ENCODE data around the gene MRPS14. TPM values are rescaled to one million over a fixed set of nuclear protein-coding genes. Genes with fewer than 3 reads are reported as not detected.
A peak's percentile ranks its signal among the peaks of the same experiment; 100 is the strongest.

Gene MRPS14
- total RNA-seq, 2 experiments from 2014 or later: 34.0 to 38.4 TPM

GRCh38 chr1:175005085-175005783 is 18.0 kb downstream of the MRPS14 start:
- Mint-ChIP-seq H3K36me3 (peaks cover 30% of the 10 kb centered on the region), H3K4me1 (peaks cover 42% of the 10 kb centered on the region), H3K27me3 (no peaks in the 10 kb centered on the region), H3K4me3 (no peak overlapping the region), H3K9me3 (no peaks in the 10 kb centered on the region), H3K27ac (no peak overlapping the region)
- DNase-seq: no peak
- ATAC-seq (ENCODE audit: low read depth): no peak
- POLR2A ChIA-PET: interaction anchor here (2.5 kb wide), 1 partner anchor 18 kb away, joined by 12 read pairs; the partner anchor contains the start of gene MRPS14

- peaks cover 38% of the 10 kb centered on the region for H3K4me1 Mint-ChIP-seq
- no peak for ATAC-seq (ENCODE audit: low read depth)
- POLR2A ChIA-PET: interaction anchor here (1.0 kb wide), 1 partner anchor 20 kb away, joined by 4 read pairs; the partner anchor contains the start of gene MRPS14
- no peaks in the 10 kb centered on the region for H3K27me3 Mint-ChIP-seq
- peak overlapping the region; percentile 62 for H3K27ac Mint-ChIP-seq
- no peak for DNase-seq
- H3K9me3 Mint-ChIP-seq: no peaks in the 10 kb centered on the region
- peaks cover 24% of the 10 kb centered on the region for H3K36me3 Mint-ChIP-seq
- peak overlapping the region; percentile 2 for H3K4me3 Mint-ChIP-seq
Measured at GRCh38 chr1:175003521-175003920, 19.7 kb downstream of the MRPS14 start.

GRCh38 chr1:175002910-175003517 is 20.2 kb downstream of the MRPS14 start:
- Mint-ChIP-seq H3K36me3 (peaks cover 20% of the 10 kb centered on the region), H3K27me3 (no peaks in the 10 kb centered on the region), H3K9me3 (no peaks in the 10 kb centered on the region), H3K27ac (no peak overlapping the region), H3K4me3 (peak overlapping the region; percentile 9), H3K4me1 (peaks cover 38% of the 10 kb centered on the region)
- POLR2A ChIA-PET: interaction anchor here (1.0 kb wide), 1 partner anchor 20 kb away, joined by 4 read pairs; the partner anchor contains the start of gene MRPS14
- DNase-seq (no peak), ATAC-seq (ENCODE audit: low read depth) (no peak)

- H3K4me1 Mint-ChIP-seq: peaks cover 39% of the 10 kb centered on the region
- H3K27me3 Mint-ChIP-seq: no peaks in the 10 kb centered on the region
- ATAC-seq (ENCODE audit: low read depth) (no peak), DNase-seq (no peak)
- peaks cover 14% of the 10 kb centered on the region for H3K36me3 Mint-ChIP-seq
- H3K4me3 Mint-ChIP-seq: no peak overlapping the region
- no peaks in the 10 kb centered on the region for H3K9me3 Mint-ChIP-seq
- H3K27ac Mint-ChIP-seq: no peak overlapping the region
- POLR2A ChIA-PET: interaction anchor here (0.9 to 3.4 kb wide), 9 partner anchors 11 to 201 kb away, joined by 3 to 105 read pairs (median 8); partner anchors contain the start of gene MRPS14
Measured at GRCh38 chr1:175000697-175001187, 22.5 kb downstream of the MRPS14 start.

GRCh38 chr1:174999936-175000696 is 23.1 kb downstream of the MRPS14 start, which contains the start of gene CACYBP:
TSS of gene CACYBP (plus strand) at chr1:174999947. CDS start at chr1:175000181, 234 bp downstream.
- Mint-ChIP-seq H3K27ac (no peak within 1 kb of the TSS), H3K27me3 (no peaks in the 10 kb centered on the region), H3K36me3 (peaks cover 8% of the 10 kb centered on the region), H3K9me3 (no peaks in the 10 kb centered on the region), H3K4me3 (no peak within 1 kb of the TSS), H3K4me1 (peaks cover 34% of the 10 kb centered on the region)
- DNase-seq (no peak), ATAC-seq (ENCODE audit: low read depth) (no peak)
- POLR2A ChIA-PET: interaction anchor here (0.6 to 3.4 kb wide), 15 partner anchors 10 to 978 kb away, joined by 3 to 105 read pairs (median 6); partner anchors contain the start of genes MRPS14 and RC3H1

GRCh38 chr1:174999216-174999935 is 23.8 kb downstream of the MRPS14 start:
- DNase-seq: peak; percentile 96
- no peak overlapping the region for H3K27ac Mint-ChIP-seq
- peaks cover 32% of the 10 kb centered on the region for H3K4me1 Mint-ChIP-seq
- ATAC-seq (ENCODE audit: low read depth): peak; percentile 83
- no peaks in the 10 kb centered on the region for H3K27me3 Mint-ChIP-seq
- H3K4me3 Mint-ChIP-seq: no peak overlapping the region
- H3K36me3 Mint-ChIP-seq: peaks cover 6% of the 10 kb centered on the region
- POLR2A ChIA-PET: interaction anchor here (0.5 to 3.4 kb wide), 20 partner anchors 10 to 1523 kb away, joined by 3 to 105 read pairs (median 6); partner anchors contain the start of genes KIAA0040, MRPS14 and RC3H1
- no peaks in the 10 kb centered on the region for H3K9me3 Mint-ChIP-seq

- no peaks in the 10 kb centered on the region for H3K9me3 Mint-ChIP-seq
- H3K4me1 Mint-ChIP-seq: peaks cover 26% of the 10 kb centered on the region
- DNase-seq (no peak), ATAC-seq (ENCODE audit: low read depth) (peak; percentile 0)
- no peak overlapping the region for H3K27ac Mint-ChIP-seq
- H3K27me3 Mint-ChIP-seq: no peaks in the 10 kb centered on the region
- no peak overlapping the region for H3K4me3 Mint-ChIP-seq
- POLR2A ChIA-PET: interaction anchor here (0.6 to 3.4 kb wide), 17 partner anchors 9 to 1522 kb away, joined by 3 to 105 read pairs (median 6); partner anchors contain the start of genes KIAA0040, MRPS14 and RC3H1
- peaks cover 5% of the 10 kb centered on the region for H3K36me3 Mint-ChIP-seq
Measured at GRCh38 chr1:174998569-174999215, 24.5 kb downstream of the MRPS14 start.

- Mint-ChIP-seq H3K27me3 (no peaks in the 10 kb centered on the region), H3K27ac (peak overlapping the region; percentile 10)
- POLR2A ChIA-PET: interaction anchor here (0.6 kb wide), 2 partner anchors 197 to 791 kb away, joined by 3 read pairs; no protein-coding TSS in a partner anchor
Measured at GRCh38 chr1:174997041-174997440, 26.2 kb downstream of the MRPS14 start.

GRCh38 chr1:174996476-174996875 is 26.7 kb downstream of the MRPS14 start:
- POLR2A ChIA-PET: interaction anchor here (0.6 kb wide), 1 partner anchor 790 kb away, joined by 3 read pairs; no protein-coding TSS in a partner anchor
- peaks cover 5% of the 10 kb centered on the region for H3K36me3 Mint-ChIP-seq

More at GRCh38 chr1:174997041-174997440, 26.2 kb downstream of the MRPS14 start:
- Mint-ChIP-seq H3K9me3 (no peaks in the 10 kb centered on the region), H3K4me1 (peaks cover 14% of the 10 kb centered on the region), H3K36me3 (peaks cover 5% of the 10 kb centered on the region), H3K4me3 (no peak overlapping the region)
- ATAC-seq (ENCODE audit: low read depth) (no peak), DNase-seq (no peak)

GRCh38 chr1:174995916-174996315 is 27.3 kb downstream of the MRPS14 start:
- H3K4me1 Mint-ChIP-seq: peaks cover 8% of the 10 kb centered on the region
- POLR2A ChIA-PET: no interaction called here
- H3K27ac Mint-ChIP-seq: no peak overlapping the region
- ATAC-seq (ENCODE audit: low read depth) (no peak), DNase-seq (no peak)
- no peak overlapping the region for H3K4me3 Mint-ChIP-seq
- H3K36me3 Mint-ChIP-seq: peaks cover 3% of the 10 kb centered on the region
- no peaks in the 10 kb centered on the region for H3K27me3 Mint-ChIP-seq
- H3K9me3 Mint-ChIP-seq: no peaks in the 10 kb centered on the region

More at GRCh38 chr1:174996476-174996875, 26.7 kb downstream of the MRPS14 start:
- ATAC-seq (ENCODE audit: low read depth) (no peak), DNase-seq (no peak)
- Mint-ChIP-seq H3K27me3 (no peaks in the 10 kb centered on the region), H3K4me3 (no peak overlapping the region), H3K4me1 (peaks cover 11% of the 10 kb centered on the region), H3K9me3 (no peaks in the 10 kb centered on the region), H3K27ac (no peak overlapping the region)

- POLR2A ChIA-PET: no interaction called here
- H3K27ac Mint-ChIP-seq: no peak overlapping the region
- no peaks in the 10 kb centered on the region for H3K27me3 Mint-ChIP-seq
- no peaks in the 10 kb centered on the region for H3K9me3 Mint-ChIP-seq
- ATAC-seq (ENCODE audit: low read depth) (no peak), DNase-seq (no peak)
- peaks cover 8% of the 10 kb centered on the region for H3K4me1 Mint-ChIP-seq
- H3K4me3 Mint-ChIP-seq: no peak overlapping the region
- H3K36me3 Mint-ChIP-seq: peaks cover 6% of the 10 kb centered on the region
Measured at GRCh38 chr1:174995121-174995520, 28.1 kb downstream of the MRPS14 start.

- H3K4me3 Mint-ChIP-seq: no peak overlapping the region
- ATAC-seq (ENCODE audit: low read depth): no peak
- H3K36me3 Mint-ChIP-seq: peaks cover 12% of the 10 kb centered on the region
- H3K27me3 Mint-ChIP-seq: no peaks in the 10 kb centered on the region
- no peaks in the 10 kb centered on the region for H3K9me3 Mint-ChIP-seq
- peaks cover 14% of the 10 kb centered on the region for H3K4me1 Mint-ChIP-seq
- H3K27ac Mint-ChIP-seq: no peak overlapping the region
- DNase-seq: no peak
- POLR2A ChIA-PET: interaction anchor here (0.5 kb wide), 1 partner anchor 464 kb away, joined by 3 read pairs; no protein-coding TSS in a partner anchor
Measured at GRCh38 chr1:174991473-174991872, 31.8 kb downstream of the MRPS14 start.
